ENCODE data around the gene VPS13A. TPM values are rescaled to one million over a fixed set of nuclear protein-coding genes. Genes with fewer than 3 reads are reported as not detected.

The VPS13A gene
- total and polyA plus RNA-seq, 2 of the 13 experiments (the other 11 are each of a cell fraction or from before 2014, with no cell fraction given): 20.4 to 20.7 TPM

GRCh38 chr9:77176106-77176505 lies 1.2 kb upstream of the VPS13A start (continued):
- TF ChIP-seq ZNF550 (CRISPR knock-in tag; IDR thresholded peaks at IDR 0.05; ENCODE audit: borderline replicate concordance) (no peak), GTF2F1 (IDR thresholded peaks at IDR 0.05; ENCODE audit: low read length) (no peak)

DNA sequence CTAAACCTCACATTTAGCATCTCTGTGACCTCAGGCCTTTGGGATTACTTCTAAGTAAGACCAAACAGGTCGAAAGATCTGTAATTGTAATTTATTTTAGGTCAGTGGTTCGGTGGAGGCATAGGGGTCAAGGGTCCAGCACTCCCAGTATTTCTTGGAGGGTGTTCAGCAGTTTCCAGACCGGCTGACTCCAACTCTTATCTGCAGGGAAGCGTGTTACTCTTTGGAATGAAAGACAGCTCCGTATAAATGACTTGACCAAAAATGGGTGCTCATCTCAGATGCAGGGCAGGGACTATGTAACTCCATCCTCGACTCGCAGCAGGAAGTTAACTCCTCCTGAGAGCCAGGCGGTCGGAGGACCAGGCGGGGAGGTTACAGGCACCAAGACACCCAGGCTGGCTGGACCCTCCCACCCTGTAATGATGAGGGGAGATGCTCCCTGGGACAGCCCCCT lies 620 bp upstream of the VPS13A start:
- Histone ChIP-seq H3K4me2 (ENCODE audit: low read depth, low read length) (peak overlapping the region; percentile 79), H4K20me1 (ENCODE audit: insufficient read depth, low read length) (peaks cover 14% of the 10 kb centered on the region), H3K9me3 (ENCODE audit: low read length) (no peaks in the 10 kb centered on the region), H2AFZ (ENCODE audit: low read length) (peak overlapping the region; percentile 74), H3K9ac (ENCODE audit: insufficient read depth, low read depth, low read length) (peak overlapping the region; percentile 23; the same call in 1 of the 2 replicates), H3K79me2 (ENCODE audit: insufficient read depth, low read length) (peaks cover 39% of the 10 kb centered on the region), H3K27me3 (ENCODE audit: control insufficient read depth in 1 of 2, insufficient read depth in 2 of 2, low read length in 2 of 2) (peaks cover 2 to 17% of the 10 kb centered on the region in 2 experiments; a peak in 2 of 5 replicates), H3K27ac (ENCODE audit: extremely low read length, insufficient read depth, low read length) (no peak overlapping the region), H3K4me3 (replicated peaks in 1 of 3; ENCODE audit: insufficient read depth in 1 of 3, low read depth in 2 of 3, low read length in 3 of 3) (peak overlapping the region; percentile 68 to 90 (median 78)), H3K4me1 (ENCODE audit: insufficient read depth, low read length) (peaks cover 60% of the 10 kb centered on the region), H3K36me3 (replicated peaks in 1 of 2; ENCODE audit: control insufficient read depth in 1 of 2, insufficient read depth in 2 of 2, low read length in 2 of 2) (no peaks in the 10 kb centered on the region)
- DNase-seq (ENCODE audit: low spot score) (no peak), ATAC-seq (no peak), FAIRE-seq (no peak)
- ChIA-PET POLR2A (no interaction called here), CTCF (ENCODE audit: low intra/inter-chr PET ratio, low total read pairs) (no interaction called here)
- 0% methylated on average over 3 of the region's 10 CpGs for WGBS (ENCODE audit: low lambda C conversion rate)
- no TSS peak for BruUV-seq (replicated peaks)
- in situ Hi-C loops (cut with HindIII; ENCODE audit: extremely low pct_ligation_motif_present, low pct_unique_long_range_greater_than_20kb) (no loop called here), intact Hi-C loops (cut with micrococcal nuclease; ENCODE audit: unreplicated experiment) (no loop called here)
- TF ChIP-seq ZNF468 (CRISPR knock-in tag; IDR thresholded peaks at IDR 0.05) (0 out of 2 replicates have a peak, but pooled peaks have one; percentile 8), ZNF776 (CRISPR knock-in tag; IDR thresholded peaks at IDR 0.05) (0 out of 2 replicates have a peak, but pooled peaks have one; percentile 6), ZNF317 (CRISPR knock-in tag; IDR thresholded peaks at IDR 0.05) (peak; percentile 41; the same call in 1 of the 2 replicates), ZNF263 (CRISPR knock-in tag; IDR thresholded peaks at IDR 0.05) (0 out of 2 replicates have a peak, but pooled peaks have one; percentile 28), ZNF33A (CRISPR knock-in tag; IDR thresholded peaks at IDR 0.05; ENCODE audit: borderline replicate concordance) (0 out of 2 replicates have a peak, but pooled peaks have one; percentile 12), ZFP36L1 (CRISPR knock-in tag; IDR thresholded peaks at IDR 0.05) (0 out of 2 replicates have a peak, but pooled peaks have one; percentile 12), NBN (conservative IDR thresholded peaks at IDR 0.05) (no peak), GLI4 (CRISPR knock-in tag; IDR thresholded peaks at IDR 0.05; ENCODE audit: borderline replicate concordance) (0 out of 2 replicates have a peak, but pooled peaks have one; percentile 69), KDM3A (CRISPR knock-in tag; IDR thresholded peaks at IDR 0.05; ENCODE audit: low read depth) (no peak), ZBTB7A (CRISPR knock-in tag; IDR thresholded peaks at IDR 0.05) (0 out of 2 replicates have a peak, but pooled peaks have one; percentile 38), GABPA (IDR thresholded peaks at IDR 0.05; ENCODE audit: low read depth, low read length) (no peak), GABPA (CRISPR knock-in tag; IDR thresholded peaks at IDR 0.05; ENCODE audit: low read depth) (0 out of 2 replicates have a peak, but pooled peaks have one; percentile 37), ZNF841 (CRISPR knock-in tag; IDR thresholded peaks at IDR 0.05; ENCODE audit: borderline replicate concordance) (no peak), ZMYM2 (CRISPR knock-in tag; IDR thresholded peaks at IDR 0.05) (peak; percentile 3; the same call in 1 of the 2 replicates), MTF1 (CRISPR knock-in tag; IDR thresholded peaks at IDR 0.05) (no peak)
- TF ChIP-seq, protein P1, sequence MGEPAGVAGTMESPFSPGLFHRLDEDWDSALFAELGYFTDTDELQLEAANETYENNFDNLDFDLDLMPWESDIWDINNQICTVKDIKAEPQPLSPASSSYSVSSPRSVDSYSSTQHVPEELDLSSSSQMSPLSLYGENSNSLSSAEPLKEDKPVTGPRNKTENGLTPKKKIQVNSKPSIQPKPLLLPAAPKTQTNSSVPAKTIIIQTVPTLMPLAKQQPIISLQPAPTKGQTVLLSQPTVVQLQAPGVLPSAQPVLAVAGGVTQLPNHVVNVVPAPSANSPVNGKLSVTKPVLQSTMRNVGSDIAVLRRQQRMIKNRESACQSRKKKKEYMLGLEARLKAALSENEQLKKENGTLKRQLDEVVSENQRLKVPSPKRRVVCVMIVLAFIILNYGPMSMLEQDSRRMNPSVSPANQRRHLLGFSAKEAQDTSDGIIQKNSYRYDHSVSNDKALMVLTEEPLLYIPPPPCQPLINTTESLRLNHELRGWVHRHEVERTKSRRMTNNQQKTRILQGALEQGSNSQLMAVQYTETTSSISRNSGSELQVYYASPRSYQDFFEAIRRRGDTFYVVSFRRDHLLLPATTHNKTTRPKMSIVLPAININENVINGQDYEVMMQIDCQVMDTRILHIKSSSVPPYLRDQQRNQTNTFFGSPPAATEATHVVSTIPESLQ (CRISPR knock-in tag; conservative IDR thresholded peaks at IDR 0.05): no peak
- TF ChIP-seq, protein P2, sequence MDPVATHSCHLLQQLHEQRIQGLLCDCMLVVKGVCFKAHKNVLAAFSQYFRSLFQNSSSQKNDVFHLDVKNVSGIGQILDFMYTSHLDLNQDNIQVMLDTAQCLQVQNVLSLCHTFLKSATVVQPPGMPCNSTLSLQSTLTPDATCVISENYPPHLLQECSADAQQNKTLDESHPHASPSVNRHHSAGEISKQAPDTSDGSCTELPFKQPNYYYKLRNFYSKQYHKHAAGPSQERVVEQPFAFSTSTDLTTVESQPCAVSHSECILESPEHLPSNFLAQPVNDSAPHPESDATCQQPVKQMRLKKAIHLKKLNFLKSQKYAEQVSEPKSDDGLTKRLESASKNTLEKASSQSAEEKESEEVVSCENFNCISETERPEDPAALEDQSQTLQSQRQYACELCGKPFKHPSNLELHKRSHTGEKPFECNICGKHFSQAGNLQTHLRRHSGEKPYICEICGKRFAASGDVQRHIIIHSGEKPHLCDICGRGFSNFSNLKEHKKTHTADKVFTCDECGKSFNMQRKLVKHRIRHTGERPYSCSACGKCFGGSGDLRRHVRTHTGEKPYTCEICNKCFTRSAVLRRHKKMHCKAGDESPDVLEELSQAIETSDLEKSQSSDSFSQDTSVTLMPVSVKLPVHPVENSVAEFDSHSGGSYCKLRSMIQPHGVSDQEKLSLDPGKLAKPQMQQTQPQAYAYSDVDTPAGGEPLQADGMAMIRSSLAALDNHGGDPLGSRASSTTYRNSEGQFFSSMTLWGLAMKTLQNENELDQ (CRISPR knock-in tag; IDR thresholded peaks at IDR 0.05; ENCODE audit: borderline replicate concordance): no peak

All from HepG2 (cell line).